PC-9 (cell line): Measurements from ENCODE around the gene PPM1F. TPM values are rescaled to one million over a fixed set of nuclear protein-coding genes. Genes with fewer than 3 reads are reported as not detected.
"Not testable (repeated sequence)": the region's sequence is repeated elsewhere in the genome, so short reads cannot be mapped to it uniquely, and the experiment has no call there.

Experiments
- BruUV-seq: library from RNA; stranded (reverse); fragments of 400-500 nt; replicated peaks from 2 replicates; lab custom pipeline; 2021; lab: Mats Ljungman, UMichigan
- CTCF ChIA-PET: fragments of 300-600 bp; sonication (Branson Sonifier 250); formaldehyde crosslinking; loops from one replicate; lab custom pipeline; 2022; ENCODE audit warnings: antibody characterized with exemption; lab: Charles Lee
- POLR2A ChIA-PET: fragments of 300-600 bp; sonication (Branson Sonifier 250); formaldehyde crosslinking; loops from one replicate; lab custom pipeline; 2022; ENCODE audit warnings: antibody characterized with exemption; ENCODE audit not compliant: unreplicated experiment; lab: Charles Lee
- DNase-seq, 2 experiments: peaks; one replicate each; pipeline versions ENCODE4 v3.0.0 to v3.0.0-alpha.2; 2015 to 2022; ENCODE audit warnings: mixed read lengths in 1 of 2
- H2AFZ ChIP-seq: fragments of 200-600 bp; sonication (generic); 2 replicates; pipeline ENCODE4 v1.8.1; 2017; ENCODE audit warnings: antibody characterized with exemption
- H3F3A ChIP-seq: fragments of 200-600 bp; sonication (generic); 2 replicates; pipeline ENCODE4 v1.8.1; 2017; ENCODE audit warnings: antibody characterized with exemption, mild to moderate bottlenecking, low read depth; ENCODE audit not compliant: insufficient read depth
- H3K27ac ChIP-seq: fragments of 200-600 bp; sonication (generic); 2 replicates; pipeline ENCODE4 v1.6.1; 2016; ENCODE audit warnings: mixed run types
- H3K27me3 ChIP-seq: fragments of 200-600 bp; sonication (generic); 2 replicates; pipeline ENCODE4 v1.6.1; 2016; ENCODE audit warnings: low read depth, mixed run types; ENCODE audit not compliant: insufficient read depth
- H3K36me3 ChIP-seq: fragments of 200-600 bp; sonication (generic); 2 replicates; pipeline ENCODE4 v1.6.1; 2016; ENCODE audit warnings: low read depth, mixed run types
- H3K4me1 ChIP-seq: fragments of 200-600 bp; sonication (generic); replicated peaks from 2 replicates; pipeline ENCODE4 v1.6.1; 2016; ENCODE audit warnings: mixed run types; ENCODE audit not compliant: insufficient read depth
- H3K4me2 ChIP-seq: fragments of 200-600 bp; sonication (generic); 2 replicates; pipeline ENCODE4 v1.6.1; 2017; ENCODE audit warnings: mixed run types
- H3K4me3 ChIP-seq: fragments of 200-600 bp; sonication (generic); 2 replicates; pipeline ENCODE4 v1.6.1; 2016; ENCODE audit warnings: mixed run types
- H3K79me2 ChIP-seq: fragments of 200-600 bp; sonication (generic); 2 replicates; pipeline ENCODE4 v1.6.1; 2017; ENCODE audit warnings: low read depth, mixed run types
- H3K9me2 ChIP-seq: fragments of 200-600 bp; sonication (generic); 2 replicates; pipeline ENCODE4 v1.8.1; 2017; ENCODE audit warnings: mild to moderate bottlenecking; ENCODE audit not compliant: insufficient read depth
- H3K9me3 ChIP-seq: fragments of 200-600 bp; sonication (generic); 2 replicates; pipeline ENCODE4 v1.8.1; 2016; ENCODE audit warnings: low read depth; ENCODE audit not compliant: insufficient read depth
- H4K20me1 ChIP-seq: fragments of 200-600 bp; sonication (generic); 2 replicates; pipeline ENCODE4 v1.8.1; 2017; ENCODE audit not compliant: insufficient read depth
- CTCF ChIP-seq: fragments of 200-600 bp; sonication (generic); conservative IDR thresholded peaks from 2 replicates; pipeline ENCODE4 v1.6.1; 2017; ENCODE audit warnings: mixed run types, antibody characterized with exemption, mild to moderate bottlenecking, moderate library complexity
- EZH2 ChIP-seq: fragments of 200-600 bp; sonication (generic); IDR thresholded peaks from 2 replicates; pipeline ENCODE4 v1.8.0; 2017; ENCODE audit warnings: antibody characterized with exemption, low read depth
- intact Hi-C: fragments of 100-400 bp; cut with micrococcal nuclease; formaldehyde crosslinking; loops from one replicate; pipeline ENCODE4 v1.10.0; 2022; ENCODE audit not compliant: unreplicated experiment
- total RNA-seq: library from RNA; stranded (reverse); gene quantifications from 2 replicates; pipeline ENCODE4 v1.2.3, GENCODE V29; 2021

PPM1F gene
- total RNA-seq, 1 experiment from 2014 or later: 20.6 TPM

GRCh38 chr22:21907638-21908522 lies 44.8 kb downstream of the PPM1F start:
- Histone ChIP-seq H3K27ac (no peak overlapping the region), H4K20me1 (no peaks in the 10 kb centered on the region), H3F3A (no peaks in the 10 kb centered on the region), H3K4me2 (no peak overlapping the region), H3K79me2 (no peaks in the 10 kb centered on the region), H3K27me3 (no peaks in the 10 kb centered on the region), H3K4me1 (no peaks in the 10 kb centered on the region), H3K9me3 (no peaks in the 10 kb centered on the region), H3K36me3 (no peaks in the 10 kb centered on the region), H2AFZ (no peak overlapping the region), H3K4me3 (no peak overlapping the region), H3K9me2 (no peaks in the 10 kb centered on the region)
- no TSS peak for BruUV-seq
- no peak for DNase-seq
- ChIA-PET CTCF (no interaction called here), POLR2A (no interaction called here)
- intact Hi-C loops: no loop called here
- TF ChIP-seq CTCF (no peak), EZH2 (no peak)

GRCh38 chr22:21905234-21905633 lies 47.4 kb downstream of the PPM1F start:
- BruUV-seq, CTCF ChIA-PET, H3F3A ChIP-seq, H3K4me2 ChIP-seq, H3K4me3 ChIP-seq, H3K27ac ChIP-seq, H3K36me3 ChIP-seq, H3K4me1 ChIP-seq, H3K9me3 ChIP-seq, intact Hi-C loops, DNase-seq, H2AFZ ChIP-seq, POLR2A ChIA-PET, H3K9me2 ChIP-seq, H3K27me3 ChIP-seq, H4K20me1 ChIP-seq, H3K79me2 ChIP-seq: not testable (repeated sequence)

GRCh38 chr22:21904250-21904789 lies 48.3 kb downstream of the PPM1F start:
- Histone ChIP-seq H3K27ac (no peak overlapping the region), H4K20me1 (no peaks in the 10 kb centered on the region), H3K4me1 (no peaks in the 10 kb centered on the region), H3K9me2 (no peaks in the 10 kb centered on the region), H3K9me3 (no peaks in the 10 kb centered on the region), H3K4me2 (no peak overlapping the region), H3K79me2 (no peaks in the 10 kb centered on the region), H3K4me3 (no peak overlapping the region), H2AFZ (no peak overlapping the region), H3F3A (no peaks in the 10 kb centered on the region), H3K36me3 (no peaks in the 10 kb centered on the region), H3K27me3 (no peaks in the 10 kb centered on the region)
- no peak for DNase-seq
- intact Hi-C loops: no loop called here
- no TSS peak for BruUV-seq
- no peak for TF ChIP-seq CTCF
- TF ChIP-seq EZH2: no peak
- CTCF ChIA-PET: no interaction called here
- POLR2A ChIA-PET: no interaction called here
